SJSA1 (cell line): Measurements from ENCODE around the gene RUNX2. TPM values are rescaled to one million over a fixed set of nuclear protein-coding genes. Genes with fewer than 3 reads are reported as not detected.
A peak's percentile ranks its signal among the peaks of the same experiment; 100 is the strongest.

Experiments
- DNase-seq, 2 experiments: peaks; one replicate each; pipeline ENCODE4 v3.0.0-alpha.2; 2015 to 2020; ENCODE audit warnings: low spot score in 2 of 2, low read depth in 1 of 2
- H3K27ac ChIP-seq: fragments of 250-450 bp; sonication (Bioruptor Pico); 2 replicates; pipeline ENCODE4 v1.5.1; 2020; ENCODE audit warnings: mild to moderate bottlenecking, moderate library complexity
- H3K27me3 ChIP-seq: fragments of 250-450 bp; sonication (Bioruptor Pico); replicated peaks from 2 replicates; pipeline ENCODE4 v1.5.1; 2020; ENCODE audit warnings: mild to moderate bottlenecking, moderate library complexity
- H3K36me3 ChIP-seq: fragments of 250-450 bp; sonication (Bioruptor Pico); 2 replicates; pipeline ENCODE4 v1.5.1; 2020; ENCODE audit warnings: mild to moderate bottlenecking
- H3K4me1 ChIP-seq: fragments of 250-450 bp; sonication (Bioruptor Pico); replicated peaks from 2 replicates; pipeline ENCODE4 v1.6.1; 2021; ENCODE audit warnings: mild to moderate bottlenecking
- H3K4me3 ChIP-seq: fragments of 250-450 bp; sonication (Bioruptor Pico); 2 replicates; pipeline ENCODE4 v1.5.1; 2020; ENCODE audit warnings: mild to moderate bottlenecking
- H3K9me3 ChIP-seq: fragments of 250-450 bp; sonication (Bioruptor Pico); replicated peaks from 2 replicates; pipeline ENCODE4 v1.5.1; 2020; ENCODE audit warnings: mild to moderate bottlenecking
- total RNA-seq: library from RNA; depleted of rRNA; stranded (reverse); fragments of >200 nt; shearing (Covaris generic); gene quantifications from 2 replicates; pipeline ENCODE4 v1.2.3, GENCODE V29; 2014

The RUNX2 gene
- total RNA-seq, 1 experiment from 2014 or later = 10.3 TPM

DNA sequence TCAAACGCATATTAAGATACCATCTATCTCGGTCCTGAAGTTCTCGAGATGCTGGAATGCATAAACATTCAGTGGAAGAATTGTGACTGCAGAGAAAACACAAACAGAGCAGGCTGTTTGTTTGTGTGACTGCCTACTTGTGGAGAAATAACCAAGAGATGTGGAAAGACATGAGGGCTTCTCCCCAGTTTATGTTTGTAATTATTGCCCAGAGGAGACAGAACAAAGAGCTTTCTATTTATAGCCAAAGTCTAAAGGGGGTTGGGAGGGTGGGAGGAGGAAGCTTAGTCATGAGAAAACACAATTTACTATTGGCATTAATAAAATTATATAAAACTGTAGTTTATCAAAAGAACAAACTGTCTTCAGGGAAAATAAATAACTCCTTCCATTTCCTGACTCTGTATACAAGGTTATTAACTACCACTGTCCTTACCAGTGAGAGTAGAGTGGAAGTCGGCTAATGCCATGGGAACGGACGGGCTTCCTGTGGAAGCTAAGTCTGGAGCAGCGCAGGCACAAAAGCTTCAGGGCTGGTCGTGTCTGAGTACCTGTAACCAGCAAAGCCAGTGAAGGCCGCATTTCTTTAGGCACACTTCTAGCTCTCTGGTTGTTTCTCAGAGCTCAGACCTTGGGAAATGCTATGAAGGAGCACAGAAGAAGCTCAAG lies 249.8 kb downstream of the RUNX2 start:
- Histone ChIP-seq H3K4me1 (peaks cover 22% of the 10 kb centered on the region), H3K36me3 (no peaks in the 10 kb centered on the region), H3K27me3 (no peaks in the 10 kb centered on the region), H3K4me3 (no peak overlapping the region), H3K27ac (peak overlapping the region; percentile 89), H3K9me3 (no peaks in the 10 kb centered on the region)
- peak in 1 of 2 experiments; percentile 82 for DNase-seq

DNA sequence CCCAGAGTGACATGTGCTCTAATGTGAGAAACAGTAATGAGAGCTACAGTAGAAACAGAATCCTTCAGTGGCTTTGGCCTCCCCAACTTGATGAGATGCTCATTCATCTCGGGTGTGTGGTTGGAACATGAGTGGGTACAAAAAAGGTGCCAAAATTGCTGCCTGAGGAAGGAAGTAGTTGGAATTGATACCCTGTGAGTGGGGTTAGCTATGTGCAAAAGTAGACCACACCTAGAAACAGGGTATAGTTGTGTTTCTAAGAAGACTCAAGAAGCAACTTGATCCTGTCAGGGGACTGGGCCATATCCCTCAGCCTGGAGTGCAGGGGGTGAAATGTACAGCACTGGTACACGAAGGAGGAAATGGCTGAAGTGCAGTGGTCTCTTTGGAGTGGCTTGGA lies 256.0 kb downstream of the RUNX2 start:
- H3K36me3 ChIP-seq = no peaks in the 10 kb centered on the region
- peaks cover 5% of the 10 kb centered on the region for H3K4me1 ChIP-seq
- DNase-seq = no peak
- no peak overlapping the region for H3K4me3 ChIP-seq
- H3K9me3 ChIP-seq = no peaks in the 10 kb centered on the region
- H3K27me3 ChIP-seq = no peaks in the 10 kb centered on the region
- H3K27ac ChIP-seq = no peak overlapping the region

DNA sequence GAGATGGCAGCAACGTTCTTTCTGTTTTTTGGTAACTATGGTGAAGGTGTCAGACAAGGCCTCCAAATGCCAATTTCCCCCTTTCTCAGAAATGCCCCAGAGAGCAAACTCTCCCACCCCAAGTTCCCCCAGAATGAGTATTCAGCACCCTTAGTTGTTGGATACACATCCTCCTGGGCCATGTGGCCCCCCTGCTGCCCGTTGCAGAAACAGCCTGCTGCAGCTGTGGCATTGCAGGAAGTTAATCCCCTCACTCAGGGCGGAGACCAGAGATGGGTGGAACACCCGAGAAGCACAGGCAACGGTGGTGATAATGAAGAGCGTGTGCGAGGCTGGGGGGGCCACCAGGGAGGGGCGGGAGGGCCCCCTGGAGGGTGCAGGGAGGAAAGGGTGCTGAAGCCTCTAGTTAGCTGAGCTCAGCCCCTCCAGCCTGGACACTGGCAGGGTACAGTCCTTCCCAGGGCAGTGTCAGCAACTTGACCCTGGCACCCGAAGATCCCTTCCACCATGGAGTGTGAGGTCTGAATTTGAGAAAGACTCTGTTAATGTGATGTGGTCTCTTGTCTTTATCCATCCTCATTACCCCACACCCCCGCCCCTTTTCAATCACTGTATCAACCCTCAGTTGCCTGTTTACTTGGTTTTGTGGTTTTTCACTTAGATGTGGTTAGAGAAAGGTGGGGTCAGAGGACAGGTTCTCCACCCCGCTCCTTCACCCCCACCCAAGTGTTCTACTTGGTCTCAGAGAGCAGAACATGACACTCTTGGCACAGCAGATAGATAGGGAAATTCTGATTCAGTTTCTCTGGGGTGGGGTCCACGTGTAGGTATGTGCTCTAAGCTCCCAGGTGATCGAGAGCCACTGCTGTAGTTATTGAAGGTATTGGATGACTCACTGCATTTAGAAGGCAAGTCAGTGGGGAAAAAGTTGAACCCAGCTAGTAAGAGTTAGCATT lies 258.4 kb downstream of the RUNX2 start:
- Histone ChIP-seq H3K36me3 (no peaks in the 10 kb centered on the region), H3K27ac (no peak overlapping the region), H3K27me3 (no peaks in the 10 kb centered on the region), H3K4me3 (no peak overlapping the region), H3K4me1 (peaks cover 28% of the 10 kb centered on the region), H3K9me3 (no peaks in the 10 kb centered on the region)
- DNase-seq = no peak

DNA sequence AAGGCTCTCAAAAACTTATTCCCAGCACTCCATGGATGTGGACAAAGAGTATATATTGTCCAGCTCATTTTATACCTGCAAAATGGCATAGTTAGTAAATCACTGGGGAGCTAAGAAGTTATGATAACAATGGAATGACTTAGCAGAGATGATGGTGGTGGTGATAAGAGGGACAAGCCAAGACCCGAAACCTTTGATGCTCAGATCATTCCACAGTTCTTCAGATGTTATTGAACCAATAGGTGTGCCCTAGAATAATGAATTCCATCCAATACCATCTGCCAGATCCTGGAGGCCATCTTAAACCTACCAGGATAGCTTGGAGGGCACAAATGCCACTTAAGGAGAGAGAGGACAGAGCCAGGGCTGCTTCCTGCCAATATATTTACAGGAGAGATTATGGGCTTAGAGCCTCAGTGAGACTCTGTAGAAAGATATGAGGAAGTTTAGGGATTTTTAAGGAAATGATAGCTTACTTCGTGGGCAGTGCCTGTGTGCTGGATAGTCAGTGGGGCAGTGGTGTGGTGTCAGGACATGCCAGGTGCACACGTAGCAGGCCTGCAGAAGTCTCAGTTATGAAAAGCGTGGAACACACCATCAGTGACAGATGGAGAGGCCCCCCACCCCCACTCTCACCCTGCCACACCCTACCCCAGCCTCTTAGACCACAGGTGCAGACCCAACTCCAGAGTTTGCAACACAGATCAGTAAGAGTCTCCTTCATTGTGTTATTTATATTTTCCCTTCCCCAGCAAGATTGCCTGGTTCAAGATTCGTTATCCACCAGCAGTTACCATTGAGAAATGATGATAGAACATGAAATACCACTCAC lies 259.3 kb downstream of the RUNX2 start:
- Histone ChIP-seq H3K27ac (no peak overlapping the region), H3K4me1 (peaks cover 38% of the 10 kb centered on the region), H3K27me3 (no peaks in the 10 kb centered on the region), H3K9me3 (no peaks in the 10 kb centered on the region), H3K36me3 (no peaks in the 10 kb centered on the region), H3K4me3 (no peak overlapping the region)
- DNase-seq = no peak

DNA sequence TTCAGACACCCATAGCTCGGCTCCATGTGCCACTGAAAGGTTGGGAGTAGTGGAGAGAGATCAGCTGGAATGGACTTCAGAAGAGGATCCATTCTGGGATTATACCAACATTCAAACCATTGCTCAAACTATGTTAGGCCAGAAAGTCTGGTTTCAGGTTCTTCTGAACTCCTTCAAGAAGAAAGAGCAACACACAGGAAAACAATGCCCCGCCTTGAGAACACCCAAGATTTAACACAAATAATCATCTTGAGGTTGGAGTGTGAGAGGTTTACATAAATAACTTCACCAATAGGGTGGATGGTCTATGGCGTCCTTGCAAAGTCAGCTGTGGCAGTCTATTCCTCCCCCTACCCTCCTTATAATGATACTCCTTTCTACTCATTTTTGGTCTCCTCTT lies 261.2 kb downstream of the RUNX2 start:
- DNase-seq = peak in 1 of 2 experiments; percentile 54
- no peaks in the 10 kb centered on the region for H3K9me3 ChIP-seq

DNA sequence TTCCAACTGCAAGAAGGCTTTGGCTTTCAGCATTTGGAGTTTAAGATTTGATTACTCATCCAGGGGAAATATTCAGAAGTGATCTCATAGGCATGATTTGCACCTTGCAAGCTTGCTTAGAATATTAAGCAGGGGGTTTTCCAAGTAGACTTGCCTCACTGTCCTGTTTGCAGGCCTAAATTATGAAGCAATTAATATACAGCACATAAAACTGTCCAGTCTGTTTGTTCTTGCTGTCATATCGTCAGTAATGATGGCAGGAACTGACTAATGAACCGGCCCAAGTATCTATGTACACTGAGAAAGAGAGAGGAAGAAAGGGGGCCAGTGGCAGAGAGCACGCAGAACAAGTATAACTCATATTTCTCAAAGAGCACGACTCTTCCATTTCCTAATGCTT lies 262.1 kb downstream of the RUNX2 start:
- Histone ChIP-seq H3K27ac (peak overlapping the region; percentile 67), H3K36me3 (no peaks in the 10 kb centered on the region), H3K27me3 (no peaks in the 10 kb centered on the region), H3K4me3 (no peak overlapping the region), H3K4me1 (peaks cover 54% of the 10 kb centered on the region), H3K9me3 (no peaks in the 10 kb centered on the region)
- no peak for DNase-seq

More for the DNA sequence above, 261.2 kb downstream of the RUNX2 start:
- Histone ChIP-seq H3K4me3 (no peak overlapping the region), H3K36me3 (no peaks in the 10 kb centered on the region), H3K27ac (peak overlapping the region; percentile 67), H3K27me3 (no peaks in the 10 kb centered on the region), H3K4me1 (peaks cover 54% of the 10 kb centered on the region)

DNA sequence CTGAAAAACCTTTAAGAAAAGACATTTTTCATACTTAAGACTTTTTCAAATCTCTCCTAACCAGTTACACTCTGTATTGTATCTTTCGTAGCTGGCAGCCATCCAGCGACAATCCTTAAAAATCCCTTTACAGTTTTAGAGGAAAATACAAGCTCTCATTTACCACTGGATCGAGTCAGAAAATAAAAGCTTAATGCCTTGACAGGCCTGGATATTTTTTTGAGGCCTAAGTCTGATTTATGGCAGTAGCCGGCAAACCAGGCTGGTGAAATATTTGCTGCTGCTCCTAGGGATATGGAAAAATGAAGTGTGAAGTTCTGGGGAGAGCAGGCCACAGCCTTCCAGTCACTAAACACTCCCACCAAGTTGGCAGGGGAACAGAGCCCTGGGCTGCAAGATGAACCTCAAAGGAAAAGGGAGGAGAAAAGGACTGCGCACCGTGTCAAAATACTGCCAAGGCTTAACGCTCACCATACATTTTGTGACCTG lies 262.6 kb downstream of the RUNX2 start:
- peak in 1 of 2 experiments; percentile 28 for DNase-seq
- Histone ChIP-seq H3K9me3 (no peaks in the 10 kb centered on the region), H3K27me3 (no peaks in the 10 kb centered on the region), H3K4me1 (peaks cover 54% of the 10 kb centered on the region), H3K4me3 (no peak overlapping the region), H3K27ac (peak overlapping the region; percentile 67), H3K36me3 (no peaks in the 10 kb centered on the region)

DNA sequence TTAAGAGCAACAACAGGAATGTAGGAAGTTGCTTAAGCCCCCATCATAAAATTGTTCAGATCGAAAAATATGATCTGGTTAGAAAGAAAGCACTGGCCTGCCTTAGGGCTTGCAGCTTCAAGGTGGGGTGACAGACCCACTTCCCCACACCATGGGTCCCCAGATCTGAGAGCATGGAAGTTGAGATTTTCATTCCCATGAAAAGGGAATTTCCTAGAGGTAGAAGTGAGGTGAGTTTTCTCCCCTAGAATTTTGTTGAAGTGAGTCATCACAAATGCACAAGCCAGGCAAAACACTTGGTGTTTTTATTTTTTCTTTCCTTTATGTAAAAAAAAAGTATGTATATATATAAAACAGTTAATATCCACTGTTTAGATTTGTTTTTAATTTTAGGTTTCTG lies 263.2 kb downstream of the RUNX2 start:
- Histone ChIP-seq H3K9me3 (no peaks in the 10 kb centered on the region), H3K27ac (peak overlapping the region; percentile 67)
- peak in 1 of 2 experiments; percentile 45 for DNase-seq

DNA sequence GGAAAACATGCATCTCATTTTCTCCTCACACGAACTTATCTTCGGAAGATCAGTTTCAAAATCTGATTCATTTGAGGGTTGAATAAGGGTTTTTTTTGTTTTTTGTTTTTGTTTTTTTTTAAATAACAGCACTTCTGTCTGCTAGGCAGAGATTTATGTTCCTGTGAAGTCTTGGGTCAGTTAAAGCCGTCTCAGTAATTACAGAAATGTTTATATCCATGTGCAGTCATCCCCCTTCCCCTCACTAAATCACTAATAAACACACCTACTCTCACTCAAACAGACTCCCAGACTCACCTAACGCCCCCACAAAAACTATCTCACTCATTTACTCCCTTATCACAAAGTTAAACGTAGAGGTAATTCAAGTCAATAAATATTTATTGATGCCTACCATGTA lies 263.8 kb downstream of the RUNX2 start:
- no peak for DNase-seq
- peaks cover 54% of the 10 kb centered on the region for H3K4me1 ChIP-seq
- no peaks in the 10 kb centered on the region for H3K9me3 ChIP-seq
- H3K36me3 ChIP-seq = no peaks in the 10 kb centered on the region
- no peak overlapping the region for H3K4me3 ChIP-seq
- peak overlapping the region; percentile 67 for H3K27ac ChIP-seq
- H3K27me3 ChIP-seq = no peaks in the 10 kb centered on the region

More for the DNA sequence above, 263.2 kb downstream of the RUNX2 start:
- H3K27me3 ChIP-seq = no peaks in the 10 kb centered on the region
- peaks cover 54% of the 10 kb centered on the region for H3K4me1 ChIP-seq
- no peaks in the 10 kb centered on the region for H3K36me3 ChIP-seq
- H3K4me3 ChIP-seq = no peak overlapping the region

DNA sequence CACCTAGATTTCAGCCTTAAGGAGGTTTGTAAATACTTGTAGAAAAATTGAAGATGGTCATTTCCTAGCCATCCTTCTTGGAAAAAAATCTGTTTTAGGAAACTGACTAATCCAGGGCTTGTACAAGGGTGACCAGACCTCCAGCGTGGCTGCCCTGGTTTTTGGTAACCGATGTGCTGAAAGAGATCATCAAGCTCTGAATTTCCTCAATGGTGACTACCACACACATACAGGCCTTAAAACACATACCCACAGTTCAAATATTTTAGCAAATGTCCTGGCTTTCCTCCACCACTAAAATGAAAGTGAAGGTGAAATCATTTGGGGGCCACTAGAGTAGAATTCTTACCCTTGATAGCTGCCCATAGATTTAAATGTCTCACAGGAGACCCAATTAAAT lies 264.9 kb downstream of the RUNX2 start:
- peak; percentile 60 to 67 for DNase-seq
- no peak overlapping the region for H3K4me3 ChIP-seq
- no peaks in the 10 kb centered on the region for H3K36me3 ChIP-seq
- H3K27me3 ChIP-seq = no peaks in the 10 kb centered on the region
- peaks cover 54% of the 10 kb centered on the region for H3K4me1 ChIP-seq
- peak overlapping the region; percentile 32 for H3K27ac ChIP-seq
- H3K9me3 ChIP-seq = no peaks in the 10 kb centered on the region

DNA sequence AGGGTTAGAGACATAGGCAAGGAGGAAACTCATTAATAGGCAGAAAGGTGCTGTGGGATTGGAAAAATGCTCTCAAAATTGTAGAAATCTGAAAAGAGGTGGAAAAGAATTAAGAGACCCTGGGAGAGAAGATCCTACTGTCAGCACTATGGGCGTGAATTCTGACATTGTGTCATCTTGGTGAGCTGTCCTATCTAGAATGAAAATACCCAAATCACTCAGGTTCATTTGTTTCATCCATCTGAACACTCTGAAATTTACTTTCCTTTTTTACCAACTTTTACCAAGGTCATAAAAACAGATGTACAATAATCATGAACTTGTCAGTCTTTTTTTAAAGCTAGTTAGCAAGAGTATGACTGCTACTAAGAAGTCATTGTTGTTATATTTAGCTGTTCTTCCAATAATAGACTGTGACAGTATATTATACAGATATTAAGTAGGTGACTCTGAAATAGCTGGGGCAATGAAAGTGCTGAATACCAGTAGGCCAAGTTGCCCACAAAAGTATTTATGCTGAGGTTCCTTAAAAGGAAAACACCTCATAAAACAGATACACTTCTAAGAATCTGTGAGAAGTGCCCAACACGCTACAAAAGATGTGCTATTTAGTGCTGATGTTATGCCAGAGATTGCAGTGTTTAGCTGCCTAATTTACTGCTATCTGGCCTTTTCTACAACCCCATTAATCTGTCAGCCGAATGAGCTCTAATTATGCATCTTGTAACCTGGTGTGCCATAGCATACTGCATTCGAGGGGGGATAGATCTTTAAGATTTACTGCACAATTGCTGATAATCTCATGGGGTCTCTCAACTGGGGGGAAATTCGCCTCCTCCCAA lies 267.1 kb downstream of the RUNX2 start:
- Histone ChIP-seq H3K27me3 (no peaks in the 10 kb centered on the region), H3K36me3 (no peaks in the 10 kb centered on the region), H3K27ac (no peak overlapping the region), H3K4me1 (peaks cover 39% of the 10 kb centered on the region), H3K9me3 (no peaks in the 10 kb centered on the region), H3K4me3 (no peak overlapping the region)
- DNase-seq = no peak

DNA sequence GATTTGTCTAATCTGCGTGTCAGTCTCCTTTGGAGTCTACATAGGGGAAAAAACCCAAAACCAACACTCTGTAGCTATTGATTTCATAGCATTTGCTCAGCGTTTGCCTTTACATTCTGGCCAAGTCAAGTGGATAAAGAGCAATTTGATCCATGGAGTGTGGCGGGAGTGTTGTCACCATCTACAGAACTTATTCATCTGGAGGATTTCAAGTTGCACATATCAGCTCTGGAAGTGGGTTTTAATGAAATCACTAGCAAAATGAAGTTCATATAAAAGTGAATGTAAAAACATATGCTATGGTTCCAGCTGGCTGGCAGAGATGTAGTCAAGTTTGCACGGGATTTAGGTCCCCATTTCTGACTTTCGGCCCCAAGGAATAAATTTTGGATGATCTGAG lies 269.3 kb downstream of the RUNX2 start:
- Histone ChIP-seq H3K27me3 (no peaks in the 10 kb centered on the region), H3K4me1 (peaks cover 17% of the 10 kb centered on the region), H3K36me3 (no peaks in the 10 kb centered on the region), H3K27ac (no peak overlapping the region), H3K4me3 (no peak overlapping the region), H3K9me3 (no peaks in the 10 kb centered on the region)
- no peak for DNase-seq

DNA sequence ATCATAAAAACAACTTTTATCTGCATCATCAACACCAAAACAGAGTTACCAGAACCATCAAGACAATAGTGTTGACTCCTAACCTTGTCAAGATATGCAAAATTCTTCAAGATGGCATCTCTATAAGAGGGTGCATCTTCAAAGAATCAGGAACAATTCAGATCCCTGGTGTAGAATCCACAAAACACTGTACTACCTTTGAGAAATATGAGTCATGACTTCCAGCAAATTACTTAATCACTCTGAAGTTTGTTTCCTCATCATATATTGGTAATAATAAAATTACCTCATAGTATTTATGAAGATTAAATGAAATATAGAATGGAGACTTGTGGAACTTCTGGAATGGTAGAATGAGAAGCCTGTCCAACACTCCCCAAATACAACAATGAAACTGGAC lies 270.9 kb downstream of the RUNX2 start:
- Histone ChIP-seq H3K27ac (no peak overlapping the region), H3K4me3 (no peak overlapping the region), H3K4me1 (peaks cover under 1% of the 10 kb centered on the region), H3K27me3 (no peaks in the 10 kb centered on the region), H3K36me3 (no peaks in the 10 kb centered on the region), H3K9me3 (no peaks in the 10 kb centered on the region)
- no peak for DNase-seq
